Glutamatergic neuron (in vitro differentiated cells): ENCODE measurements around the gene AMER3. TPM values are rescaled to one million over a fixed set of nuclear protein-coding genes. Genes with fewer than 3 reads are reported as not detected.

Experiments
- DNase-seq: peaks from one replicate; pipeline ENCODE4 v3.0.0; 2022
- H3K27ac Mint-ChIP-seq: one replicate; pipeline ENCODE4 v1.8.0; 2020; ENCODE audit warnings: mild to moderate bottlenecking, mixed read lengths, inconsistent platforms; ENCODE audit not compliant: unreplicated experiment
- H3K27me3 Mint-ChIP-seq: one replicate; pipeline ENCODE4 v1.8.0; 2020; ENCODE audit warnings: mild to moderate bottlenecking, moderate library complexity, mixed read lengths, inconsistent platforms; ENCODE audit not compliant: unreplicated experiment
- H3K36me3 Mint-ChIP-seq: one replicate; pipeline ENCODE4 v1.8.0; 2020; ENCODE audit warnings: mild to moderate bottlenecking, mixed read lengths, inconsistent platforms; ENCODE audit not compliant: unreplicated experiment
- H3K4me1 Mint-ChIP-seq: one replicate; pipeline ENCODE4 v1.8.0; 2020; ENCODE audit warnings: mild to moderate bottlenecking, low read depth, mixed read lengths, inconsistent platforms; ENCODE audit not compliant: unreplicated experiment
- H3K4me3 Mint-ChIP-seq: one replicate; pipeline ENCODE4 v1.8.0; 2020; ENCODE audit warnings: mild to moderate bottlenecking, mixed read lengths, inconsistent platforms; ENCODE audit not compliant: unreplicated experiment
- H3K9me3 Mint-ChIP-seq: one replicate; pipeline ENCODE4 v1.8.0; 2020; ENCODE audit warnings: mild to moderate bottlenecking, moderate library complexity, mixed read lengths, inconsistent platforms; ENCODE audit not compliant: unreplicated experiment
- total RNA-seq: library from RNA; stranded (reverse); fragmentation: NEBNext Ultra II Directional; extraction: Animal tissue kit (Norgen Biotek cat#: 25700); gene quantifications from one replicate; pipeline ENCODE4 v1.2.1, GENCODE V29; 2021; ENCODE audit not compliant: unreplicated experiment
- TF ChIP-seq, protein P1 (sequence below): fragments of 200-600 bp; sonication (generic); IDR thresholded peaks from one replicate; pipeline ENCODE4 v1.5.0; 2021; ENCODE audit not compliant: partially characterized antibody, unreplicated experiment

The AMER3 gene
- total RNA-seq, 1 donor from 2014 or later = 20.6 TPM

DNA sequence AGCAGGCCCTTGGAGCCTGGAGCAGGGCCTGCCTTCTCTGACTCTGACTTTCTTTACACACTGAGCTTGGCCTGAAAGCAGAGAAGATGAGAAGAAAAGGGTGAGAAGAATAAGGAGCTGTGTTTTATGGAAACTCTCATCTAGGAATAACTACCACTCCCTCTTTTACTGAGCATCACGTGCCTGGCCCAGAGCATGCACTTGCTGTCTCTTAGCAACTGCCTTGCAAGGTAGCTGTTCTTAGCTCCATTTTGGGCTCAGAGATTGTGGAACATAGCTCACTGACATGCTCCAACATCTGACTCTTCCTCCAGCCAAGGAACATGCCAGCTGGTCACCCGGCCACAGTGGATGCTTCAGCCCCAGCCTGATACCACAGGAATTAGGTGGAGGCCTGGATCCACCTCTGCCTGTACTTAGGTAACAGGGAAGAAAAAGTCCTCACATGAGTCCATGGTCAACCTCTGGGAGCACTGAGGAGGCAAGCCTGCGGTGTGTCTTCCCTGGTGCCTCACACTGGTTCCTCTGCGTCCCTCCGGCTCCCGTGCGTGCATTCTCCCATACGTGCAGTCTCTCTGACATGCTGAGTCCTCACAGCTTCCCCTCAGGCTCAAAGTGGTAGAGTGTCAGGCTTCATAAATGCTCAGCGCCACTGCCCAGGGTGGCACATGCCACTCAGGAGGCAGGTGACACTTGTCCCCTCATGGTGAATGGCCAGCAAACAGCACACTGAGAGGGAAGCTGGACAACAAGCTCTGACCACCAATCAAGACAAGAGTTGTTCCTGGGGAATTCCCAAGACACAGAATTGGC lies 35.7 kb downstream of the AMER3 start:
- Mint-ChIP-seq H3K27ac (no peak overlapping the region), H3K36me3 (no peaks in the 10 kb centered on the region), H3K27me3 (no peaks in the 10 kb centered on the region), H3K9me3 (no peaks in the 10 kb centered on the region), H3K4me3 (no peak overlapping the region), H3K4me1 (no peaks in the 10 kb centered on the region)
- TF ChIP-seq, protein P1, sequence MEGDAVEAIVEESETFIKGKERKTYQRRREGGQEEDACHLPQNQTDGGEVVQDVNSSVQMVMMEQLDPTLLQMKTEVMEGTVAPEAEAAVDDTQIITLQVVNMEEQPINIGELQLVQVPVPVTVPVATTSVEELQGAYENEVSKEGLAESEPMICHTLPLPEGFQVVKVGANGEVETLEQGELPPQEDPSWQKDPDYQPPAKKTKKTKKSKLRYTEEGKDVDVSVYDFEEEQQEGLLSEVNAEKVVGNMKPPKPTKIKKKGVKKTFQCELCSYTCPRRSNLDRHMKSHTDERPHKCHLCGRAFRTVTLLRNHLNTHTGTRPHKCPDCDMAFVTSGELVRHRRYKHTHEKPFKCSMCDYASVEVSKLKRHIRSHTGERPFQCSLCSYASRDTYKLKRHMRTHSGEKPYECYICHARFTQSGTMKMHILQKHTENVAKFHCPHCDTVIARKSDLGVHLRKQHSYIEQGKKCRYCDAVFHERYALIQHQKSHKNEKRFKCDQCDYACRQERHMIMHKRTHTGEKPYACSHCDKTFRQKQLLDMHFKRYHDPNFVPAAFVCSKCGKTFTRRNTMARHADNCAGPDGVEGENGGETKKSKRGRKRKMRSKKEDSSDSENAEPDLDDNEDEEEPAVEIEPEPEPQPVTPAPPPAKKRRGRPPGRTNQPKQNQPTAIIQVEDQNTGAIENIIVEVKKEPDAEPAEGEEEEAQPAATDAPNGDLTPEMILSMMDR = no peak
- no peak for DNase-seq

DNA sequence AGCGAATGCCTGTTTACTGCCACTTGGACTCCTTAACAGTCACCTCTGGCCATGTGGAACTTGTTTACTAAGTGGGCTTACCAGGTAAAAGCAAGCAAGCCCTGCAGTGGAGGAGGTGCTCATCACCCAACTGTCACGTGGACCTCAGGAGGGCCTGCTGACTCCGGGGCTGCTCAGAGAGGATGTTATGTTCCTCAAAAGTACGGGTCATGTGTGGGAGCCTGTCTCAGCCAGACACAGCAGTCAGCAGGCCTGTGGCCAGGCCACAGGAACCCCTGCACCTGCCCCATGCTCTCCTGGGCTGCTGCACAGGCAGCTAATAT lies 36.2 kb downstream of the AMER3 start:
- Mint-ChIP-seq H3K36me3 (no peaks in the 10 kb centered on the region), H3K9me3 (no peaks in the 10 kb centered on the region), H3K27me3 (no peaks in the 10 kb centered on the region), H3K4me1 (no peaks in the 10 kb centered on the region), H3K27ac (no peak overlapping the region), H3K4me3 (no peak overlapping the region)
- TF ChIP-seq, protein P1 = no peak
- no peak for DNase-seq

DNA sequence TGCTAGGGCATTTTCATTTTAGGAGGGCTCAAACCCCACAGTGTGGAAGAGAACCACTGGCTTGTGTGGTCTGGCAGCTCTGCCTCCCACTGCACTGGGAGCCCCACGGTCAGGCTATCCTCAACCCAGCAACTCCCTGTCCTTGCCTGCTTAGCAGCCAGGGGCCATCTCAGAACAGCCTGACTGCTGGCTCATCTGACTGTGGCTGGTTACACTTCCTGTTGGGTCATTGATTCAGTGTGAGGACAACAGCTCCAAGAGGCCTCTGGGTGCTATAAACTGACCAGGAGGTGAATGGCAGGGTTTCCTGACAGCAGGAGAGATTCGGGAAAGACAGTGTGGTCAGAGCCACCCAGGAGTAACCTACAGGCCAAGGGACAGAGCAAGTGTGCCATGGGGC lies 40.1 kb downstream of the AMER3 start:
- peaks cover 3% of the 10 kb centered on the region for H3K27me3 Mint-ChIP-seq
- H3K9me3 Mint-ChIP-seq = no peaks in the 10 kb centered on the region
- H3K4me1 Mint-ChIP-seq = peaks cover 4% of the 10 kb centered on the region
- TF ChIP-seq, protein P1 = no peak
- no peak overlapping the region for H3K4me3 Mint-ChIP-seq
- H3K27ac Mint-ChIP-seq = no peak overlapping the region
- DNase-seq = no peak
- no peaks in the 10 kb centered on the region for H3K36me3 Mint-ChIP-seq

DNA sequence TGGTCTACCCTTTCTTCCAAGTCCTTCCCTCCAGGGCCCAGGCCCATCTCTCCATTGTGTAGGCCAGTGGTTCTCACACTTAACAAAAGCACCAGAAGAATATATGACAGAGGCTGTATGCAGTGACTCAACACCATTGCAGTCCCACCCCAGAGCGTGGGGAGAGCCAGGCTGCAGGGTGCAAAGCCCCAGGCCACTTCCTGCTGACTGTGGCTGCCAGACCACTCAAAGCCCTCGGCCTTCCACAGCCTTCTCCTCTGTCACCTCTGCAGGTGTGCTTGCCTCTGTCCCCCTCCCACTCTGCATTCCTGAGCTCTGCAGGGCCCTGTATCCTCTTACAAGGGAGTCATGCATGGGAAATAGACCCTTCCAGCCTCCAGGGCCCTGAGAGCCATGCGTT lies 41.0 kb downstream of the AMER3 start:
- no peak for DNase-seq

More for the DNA sequence above, 41.0 kb downstream of the AMER3 start:
- TF ChIP-seq, protein P1 = no peak
- Mint-ChIP-seq H3K9me3 (no peaks in the 10 kb centered on the region), H3K4me3 (no peak overlapping the region), H3K27me3 (peaks cover 3% of the 10 kb centered on the region), H3K27ac (no peak overlapping the region), H3K36me3 (no peaks in the 10 kb centered on the region), H3K4me1 (peaks cover 4% of the 10 kb centered on the region)
